Vagina (tissue), 2 donors: ENCODE data around the gene RABL6. TPM values are rescaled to one million over a fixed set of nuclear protein-coding genes. Genes with fewer than 3 reads are reported as not detected.
"Not testable (repeated sequence)": the region's sequence is repeated elsewhere in the genome, so short reads cannot be mapped to it uniquely, and the experiment has no call there.

ENCODE experiments used
- DNase-seq, 2 donors: peaks; one replicate each; pipeline ENCODE4 v3.0.0-alpha.2; 2017; ENCODE audit errors: extremely low spot score in 2 of 2
- H3K27ac ChIP-seq: fragments of 200-600 bp; sonication (generic); one replicate; pipeline ENCODE4 v1.5.1; 2019
- H3K27me3 ChIP-seq: fragments of 200-600 bp; sonication (generic); one replicate; pipeline ENCODE4 v1.5.1; 2019
- H3K36me3 ChIP-seq, 2 donors: fragments of 200-600 bp; sonication (generic); one replicate each; pipeline ENCODE4 v1.5.1; 2017 to 2019
- H3K4me1 ChIP-seq: fragments of 200-600 bp; sonication (generic); one replicate; pipeline ENCODE4 v1.5.1; 2019
- H3K4me3 ChIP-seq, 2 donors: fragments of 200-600 bp; sonication (generic); 1 replicate in 1 of 2; 2 replicates in 1 of 2; pipeline ENCODE4 v1.5.1; 2016 to 2019
- H3K9me3 ChIP-seq: fragments of 200-600 bp; sonication (generic); one replicate; pipeline ENCODE4 v1.5.1; 2019
- CTCF ChIP-seq, 3 experiments: fragments of 450-650 bp in 2 of 3; fragments of 200-600 bp in 1 of 3; sonication (generic) in 1 of 3; IDR thresholded peaks; one replicate each; pipeline ENCODE4 v1.5.1; 2017 to 2019; ENCODE audit warnings: antibody characterized with exemption in 3 of 3, mild to moderate bottlenecking in 2 of 3, moderate library complexity in 2 of 3
- POLR2A ChIP-seq, 2 donors: fragments of 450-650 bp; IDR thresholded peaks; one replicate each; pipeline ENCODE4 v1.6.1; 2017; ENCODE audit warnings: antibody characterized with exemption in 2 of 2, mild to moderate bottlenecking in 2 of 2, moderate library complexity in 2 of 2
- POLR2AphosphoS5 ChIP-seq, 2 donors: sonication (generic); formaldehyde crosslinking; IDR thresholded peaks; one replicate each; pipeline ENCODE4 v1.9.0; 2017; ENCODE audit warnings: antibody characterized with exemption in 2 of 2, mild to moderate bottlenecking in 2 of 2, low read depth in 1 of 2; ENCODE audit not compliant: insufficient read depth in 1 of 2
- intact Hi-C: fragments of 100-400 bp; cut with DNase I; formaldehyde crosslinking; loops from one replicate; pipeline ENCODE4 v1.15.1; 2023
- total RNA-seq: library from RNA; depleted of rRNA; stranded (reverse); fragments of >200 nt; gene quantifications from one replicate; pipeline ENCODE4 v1.2.3, GENCODE V29; 2016

RABL6 gene
- total RNA-seq, 1 donor from 2014 or later: 31.7 TPM

GRCh38 chr9:136796238-136796774 is 11.4 kb upstream of the RABL6 start, which contains the start of gene CCDC183:
Gene CCDC183, plus strand, starts transcription at chr9:136796338. Its CDS starts 60 bp downstream, at chr9:136796398.
- intact Hi-C loops: no loop called here
- no peaks in the 10 kb centered on the region for H3K36me3 ChIP-seq
- no peaks in the 10 kb centered on the region for H3K9me3 ChIP-seq
- DNase-seq: no peak
- no peak for TF ChIP-seq CTCF (IDR thresholded peaks at IDR 0.05)
- TF ChIP-seq POLR2A (IDR thresholded peaks at IDR 0.05): no peak
- no peak for TF ChIP-seq POLR2AphosphoS5 (IDR thresholded peaks at IDR 0.05; ENCODE audit: insufficient read depth in 1 of 2, low read depth in 1 of 2)
- peaks cover 45% of the 10 kb centered on the region for H3K4me1 ChIP-seq
- H3K4me3 ChIP-seq: no peak within 1 kb of the TSS
- no peak within 1 kb of the TSS for H3K27ac ChIP-seq
- no peaks in the 10 kb centered on the region for H3K27me3 ChIP-seq

- DNase-seq, H3K27me3 ChIP-seq, H3K36me3 ChIP-seq, H3K9me3 ChIP-seq, intact Hi-C loops, H3K27ac ChIP-seq, H3K4me3 ChIP-seq: not testable (repeated sequence)
- H3K4me1 ChIP-seq: peaks cover 42% of the 10 kb centered on the region
Measured at GRCh38 chr9:136796775-136797347, 10.9 kb upstream of the RABL6 start.

GRCh38 chr9:136798708-136799078 is 9.1 kb upstream of the RABL6 start:
- TF ChIP-seq POLR2A (IDR thresholded peaks at IDR 0.05) (no peak), POLR2AphosphoS5 (IDR thresholded peaks at IDR 0.05; ENCODE audit: insufficient read depth in 1 of 2, low read depth in 1 of 2) (no peak), CTCF (IDR thresholded peaks at IDR 0.05) (no peak)
- no peak for DNase-seq
- H3K27me3 ChIP-seq: no peaks in the 10 kb centered on the region
- peaks cover 30% of the 10 kb centered on the region for H3K4me1 ChIP-seq
- H3K36me3 ChIP-seq: no peaks in the 10 kb centered on the region
- no peaks in the 10 kb centered on the region for H3K9me3 ChIP-seq
- no peak overlapping the region for H3K27ac ChIP-seq
- intact Hi-C loops: no loop called here
- H3K4me3 ChIP-seq: no peak overlapping the region

- DNase-seq: peak in 1 of 2 donors; percentile 80
- intact Hi-C loops: no loop called here
- no peaks in the 10 kb centered on the region for H3K27me3 ChIP-seq
- TF ChIP-seq POLR2AphosphoS5 (IDR thresholded peaks at IDR 0.05; ENCODE audit: insufficient read depth in 1 of 2, low read depth in 1 of 2) (no peak), CTCF (IDR thresholded peaks at IDR 0.05) (no peak), POLR2A (IDR thresholded peaks at IDR 0.05) (no peak)
- peak overlapping the region; percentile 9 to 36 for H3K4me3 ChIP-seq
- peaks cover 30% of the 10 kb centered on the region for H3K4me1 ChIP-seq
- no peak overlapping the region for H3K27ac ChIP-seq
- H3K9me3 ChIP-seq: no peaks in the 10 kb centered on the region
- no peaks in the 10 kb centered on the region for H3K36me3 ChIP-seq
Measured at GRCh38 chr9:136799079-136799853, 8.5 kb upstream of the RABL6 start.

GRCh38 chr9:136799854-136800657 is 7.7 kb upstream of the RABL6 start:
- no peak for TF ChIP-seq POLR2AphosphoS5 (IDR thresholded peaks at IDR 0.05; ENCODE audit: insufficient read depth in 1 of 2, low read depth in 1 of 2)
- no peak for TF ChIP-seq CTCF (IDR thresholded peaks at IDR 0.05)
- TF ChIP-seq POLR2A (IDR thresholded peaks at IDR 0.05): no peak
- Histone ChIP-seq H3K9me3 (no peaks in the 10 kb centered on the region), H3K36me3 (no peaks in the 10 kb centered on the region), H3K27ac (no peak overlapping the region), H3K4me3 (peak overlapping the region; percentile 9 to 36), H3K27me3 (no peaks in the 10 kb centered on the region), H3K4me1 (peaks cover 30% of the 10 kb centered on the region)
- DNase-seq: no peak
- intact Hi-C loops: no loop called here
